MM.1S (cell line): ENCODE data around the gene IRS2.

ENCODE experiments used
- DNase-seq: peaks from one replicate; pipeline ENCODE4 v3.0.0-alpha.2; 2015
- H2AFZ ChIP-seq: fragments of 300-600 bp; sonication (generic); 2 replicates; pipeline ENCODE4 v1.6.0; 2016; ENCODE audit warnings: antibody characterized with exemption, low read length
- H3F3A ChIP-seq: fragments of 300-600 bp; sonication (generic); 2 replicates; pipeline ENCODE4 v1.6.1; 2016; ENCODE audit warnings: mild to moderate bottlenecking, antibody characterized with exemption, low read length, moderate library complexity, mixed read lengths; ENCODE audit not compliant: insufficient read depth
- H3K27ac ChIP-seq: fragments of 300-600 bp; sonication (generic); 2 replicates; pipeline ENCODE4 v1.5.1; 2016; ENCODE audit warnings: mild to moderate bottlenecking, low read length
- H3K27me3 ChIP-seq: fragments of 300-600 bp; sonication (generic); replicated peaks from 2 replicates; pipeline ENCODE4 v1.6.0; 2016; ENCODE audit warnings: low read length; ENCODE audit not compliant: insufficient read depth
- H3K36me3 ChIP-seq: fragments of 300-600 bp; sonication (generic); replicated peaks from 2 replicates; pipeline ENCODE4 v1.6.1; 2016; ENCODE audit warnings: mild to moderate bottlenecking, low read length, mixed read lengths; ENCODE audit not compliant: insufficient read depth
- H3K4me1 ChIP-seq: fragments of 300-600 bp; sonication (generic); 2 replicates; pipeline ENCODE4 v1.6.1; 2016; ENCODE audit warnings: low read length, mixed read lengths
- H3K4me2 ChIP-seq: fragments of 300-600 bp; sonication (generic); 2 replicates; pipeline ENCODE4 v1.6.0; 2016; ENCODE audit warnings: low read depth, low read length
- H3K4me3 ChIP-seq: fragments of 300-600 bp; sonication (generic); 2 replicates; pipeline ENCODE4 v1.5.1; 2016; ENCODE audit warnings: low read length, mixed read lengths
- H3K79me2 ChIP-seq: fragments of 300-600 bp; sonication (generic); 2 replicates; pipeline ENCODE4 v1.6.1; 2016; ENCODE audit warnings: mixed run types, low read length, mixed read lengths
- H3K9ac ChIP-seq: fragments of 300-600 bp; sonication (generic); 2 replicates; pipeline ENCODE4 v1.6.1; 2016; ENCODE audit warnings: low read length, mixed read lengths
- H3K9me2 ChIP-seq: fragments of 300-600 bp; sonication (generic); replicated peaks from 2 replicates; pipeline ENCODE4 v1.6.1; 2016; ENCODE audit warnings: mild to moderate bottlenecking, low read length, mixed read lengths; ENCODE audit not compliant: insufficient read depth
- H3K9me3 ChIP-seq: fragments of 300-600 bp; sonication (generic); replicated peaks from 2 replicates; pipeline ENCODE4 v1.6.1; 2016; ENCODE audit warnings: mild to moderate bottlenecking, low read length, mixed read lengths; ENCODE audit not compliant: insufficient read depth
- H4K20me1 ChIP-seq: fragments of 300-600 bp; sonication (generic); 2 replicates; pipeline ENCODE4 v1.6.1; 2016; ENCODE audit warnings: mild to moderate bottlenecking, low read length, moderate library complexity, mixed read lengths; ENCODE audit not compliant: insufficient read depth
- EZH2 ChIP-seq: fragments of 300-600 bp; sonication (generic); optimal IDR thresholded peaks from 2 replicates; pipeline ENCODE3; 2017; ENCODE audit warnings: low read depth, mild to moderate bottlenecking, antibody characterized with exemption, low read length, mixed read lengths
- EZH2phosphoT487 ChIP-seq: fragments of 300-600 bp; sonication (generic); IDR thresholded peaks from 2 replicates; pipeline ENCODE4 v1.6.1; 2018; ENCODE audit warnings: antibody characterized with exemption, low read length
- TF ChIP-seq, protein P1 (sequence below): fragments of 300-600 bp; sonication (generic); IDR thresholded peaks from 2 replicates; pipeline ENCODE4 v1.5.1; 2016; ENCODE audit warnings: antibody characterized with exemption, low read length, mixed read lengths

Gene IRS2

GRCh38 chr13:109815651-109816050 is 29.3 kb upstream of the IRS2 start:
- no peak for DNase-seq
- H3F3A ChIP-seq: no peaks in the 10 kb centered on the region
- no peak overlapping the region for H3K9ac ChIP-seq
- no peaks in the 10 kb centered on the region for H3K27me3 ChIP-seq
- no peaks in the 10 kb centered on the region for H3K4me1 ChIP-seq
- H3K4me2 ChIP-seq: no peak overlapping the region
- no peak overlapping the region for H3K4me3 ChIP-seq
- no peak overlapping the region for H2AFZ ChIP-seq
- H3K9me3 ChIP-seq: no peaks in the 10 kb centered on the region
- TF ChIP-seq EZH2phosphoT487: no peak
- TF ChIP-seq, protein P1, sequence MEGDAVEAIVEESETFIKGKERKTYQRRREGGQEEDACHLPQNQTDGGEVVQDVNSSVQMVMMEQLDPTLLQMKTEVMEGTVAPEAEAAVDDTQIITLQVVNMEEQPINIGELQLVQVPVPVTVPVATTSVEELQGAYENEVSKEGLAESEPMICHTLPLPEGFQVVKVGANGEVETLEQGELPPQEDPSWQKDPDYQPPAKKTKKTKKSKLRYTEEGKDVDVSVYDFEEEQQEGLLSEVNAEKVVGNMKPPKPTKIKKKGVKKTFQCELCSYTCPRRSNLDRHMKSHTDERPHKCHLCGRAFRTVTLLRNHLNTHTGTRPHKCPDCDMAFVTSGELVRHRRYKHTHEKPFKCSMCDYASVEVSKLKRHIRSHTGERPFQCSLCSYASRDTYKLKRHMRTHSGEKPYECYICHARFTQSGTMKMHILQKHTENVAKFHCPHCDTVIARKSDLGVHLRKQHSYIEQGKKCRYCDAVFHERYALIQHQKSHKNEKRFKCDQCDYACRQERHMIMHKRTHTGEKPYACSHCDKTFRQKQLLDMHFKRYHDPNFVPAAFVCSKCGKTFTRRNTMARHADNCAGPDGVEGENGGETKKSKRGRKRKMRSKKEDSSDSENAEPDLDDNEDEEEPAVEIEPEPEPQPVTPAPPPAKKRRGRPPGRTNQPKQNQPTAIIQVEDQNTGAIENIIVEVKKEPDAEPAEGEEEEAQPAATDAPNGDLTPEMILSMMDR: no peak
- TF ChIP-seq EZH2: no peak
- no peaks in the 10 kb centered on the region for H3K36me3 ChIP-seq
- H3K9me2 ChIP-seq: no peaks in the 10 kb centered on the region
- no peaks in the 10 kb centered on the region for H3K79me2 ChIP-seq
- H3K27ac ChIP-seq: no peak overlapping the region
- H4K20me1 ChIP-seq: no peaks in the 10 kb centered on the region

GRCh38 chr13:109813663-109814062 is 27.3 kb upstream of the IRS2 start:
- Histone ChIP-seq H3K27me3 (no peaks in the 10 kb centered on the region), H2AFZ (no peak overlapping the region), H3K79me2 (no peaks in the 10 kb centered on the region), H3F3A (no peaks in the 10 kb centered on the region), H3K27ac (no peak overlapping the region), H3K4me2 (no peak overlapping the region), H4K20me1 (no peaks in the 10 kb centered on the region), H3K9ac (no peak overlapping the region), H3K9me2 (no peaks in the 10 kb centered on the region), H3K36me3 (no peaks in the 10 kb centered on the region), H3K4me1 (no peaks in the 10 kb centered on the region), H3K9me3 (no peaks in the 10 kb centered on the region), H3K4me3 (no peak overlapping the region)
- TF ChIP-seq EZH2phosphoT487 (no peak), EZH2 (no peak)
- TF ChIP-seq, protein P1: no peak
- no peak for DNase-seq

- no peak overlapping the region for H3K4me3 ChIP-seq
- no peaks in the 10 kb centered on the region for H3K4me1 ChIP-seq
Measured at GRCh38 chr13:109812382-109812781, 26.0 kb upstream of the IRS2 start.

More at GRCh38 chr13:109812382-109812781, 26.0 kb upstream of the IRS2 start:
- TF ChIP-seq, protein P1: no peak
- no peak for TF ChIP-seq EZH2phosphoT487
- no peak for TF ChIP-seq EZH2
- no peak overlapping the region for H3K9ac ChIP-seq
- DNase-seq: no peak
- H3K79me2 ChIP-seq: no peaks in the 10 kb centered on the region
- H3K9me3 ChIP-seq: no peaks in the 10 kb centered on the region
- H3K9me2 ChIP-seq: no peaks in the 10 kb centered on the region
- H3K27ac ChIP-seq: no peak overlapping the region
- no peaks in the 10 kb centered on the region for H3F3A ChIP-seq
- no peaks in the 10 kb centered on the region for H3K27me3 ChIP-seq
- H3K4me2 ChIP-seq: no peak overlapping the region
- H4K20me1 ChIP-seq: no peaks in the 10 kb centered on the region
- no peaks in the 10 kb centered on the region for H3K36me3 ChIP-seq
- H2AFZ ChIP-seq: no peak overlapping the region
